Measurements from ENCODE around the gene KCNIP1.

KCNIP1 gene

GRCh38 chr5:170508660-170509347 lies 5.0 kb downstream of the KCNIP1 start:
- DNase-seq (ENCODE audit: low spot score) = no peak

- no peak for DNase-seq (ENCODE audit: low spot score)
Observed at GRCh38 chr5:170509348-170509660, 5.5 kb downstream of the KCNIP1 start.

- DNase-seq (ENCODE audit: low spot score) = no peak
Observed at GRCh38 chr5:170510126-170510525, 6.3 kb downstream of the KCNIP1 start.

- no peak for DNase-seq (ENCODE audit: low spot score)
Observed at GRCh38 chr5:170510559-170510958, 6.7 kb downstream of the KCNIP1 start.

- DNase-seq (ENCODE audit: low spot score) = no peak
Observed at GRCh38 chr5:170511551-170512258, 7.9 kb downstream of the KCNIP1 start.

GRCh38 chr5:170513856-170514525 lies 10.2 kb downstream of the KCNIP1 start:
- DNase-seq (ENCODE audit: low spot score) = no peak

GRCh38 chr5:170517411-170517810 lies 13.6 kb downstream of the KCNIP1 start:
- no peak for DNase-seq (ENCODE audit: low spot score)

GRCh38 chr5:170518277-170518676 lies 14.5 kb downstream of the KCNIP1 start:
- DNase-seq (ENCODE audit: low spot score) = no peak

GRCh38 chr5:170519549-170519948 lies 15.7 kb downstream of the KCNIP1 start:
- DNase-seq (ENCODE audit: low spot score) = no peak

- DNase-seq (ENCODE audit: low spot score) = no peak
Observed at GRCh38 chr5:170520372-170520771, 16.6 kb downstream of the KCNIP1 start.

- DNase-seq (ENCODE audit: low spot score) = no peak
Observed at GRCh38 chr5:170522211-170523141, 18.7 kb downstream of the KCNIP1 start.

- DNase-seq (ENCODE audit: low spot score) = no peak
Observed at GRCh38 chr5:170523142-170523551, 19.3 kb downstream of the KCNIP1 start.

GRCh38 chr5:170523830-170524229 lies 20.0 kb downstream of the KCNIP1 start:
- no peak for DNase-seq (ENCODE audit: low spot score)

GRCh38 chr5:170524576-170524975 lies 20.8 kb downstream of the KCNIP1 start:
- DNase-seq (ENCODE audit: low spot score) = no peak

- no peak for DNase-seq (ENCODE audit: low spot score)
Observed at GRCh38 chr5:170525470-170526211, 21.8 kb downstream of the KCNIP1 start.

GRCh38 chr5:170527991-170528390 lies 24.2 kb downstream of the KCNIP1 start:
- no peak for DNase-seq (ENCODE audit: low spot score)

GRCh38 chr5:170528976-170529375 lies 25.2 kb downstream of the KCNIP1 start:
- no peak for DNase-seq (ENCODE audit: low spot score)

- DNase-seq (ENCODE audit: low spot score) = no peak
Observed at GRCh38 chr5:170532935-170533334, 29.1 kb downstream of the KCNIP1 start.

GRCh38 chr5:170533383-170533782 lies 29.6 kb downstream of the KCNIP1 start:
- no peak for DNase-seq (ENCODE audit: low spot score)

GRCh38 chr5:170534177-170534576 lies 30.4 kb downstream of the KCNIP1 start:
- DNase-seq (ENCODE audit: low spot score) = no peak

- DNase-seq (ENCODE audit: low spot score) = no peak
Observed at GRCh38 chr5:170534941-170535340, 31.1 kb downstream of the KCNIP1 start.

GRCh38 chr5:170536525-170536924 lies 32.7 kb downstream of the KCNIP1 start:
- no peak for DNase-seq (ENCODE audit: low spot score)

Data from hematopoietic multipotent progenitor cell treated with erythropoietin and hydrocortisone succinate and interleukin-3 and kit ligand, for 17 days (in vitro differentiated cells).